GM12801 (cell line): Measurements from ENCODE around the gene MOV10L1.

Experiments
- TF ChIP-seq, protein P1 (sequence below): IDR thresholded peaks from one replicate; pipeline ENCODE4 v1.5.1; 2011; ENCODE audit warnings: control low read depth; ENCODE audit not compliant: insufficient read length; ENCODE audit errors: extremely low read depth

The MOV10L1 gene

GRCh38 chr22:50192436-50193204 lies 102.8 kb downstream of the MOV10L1 start:
- TF ChIP-seq, protein P1, sequence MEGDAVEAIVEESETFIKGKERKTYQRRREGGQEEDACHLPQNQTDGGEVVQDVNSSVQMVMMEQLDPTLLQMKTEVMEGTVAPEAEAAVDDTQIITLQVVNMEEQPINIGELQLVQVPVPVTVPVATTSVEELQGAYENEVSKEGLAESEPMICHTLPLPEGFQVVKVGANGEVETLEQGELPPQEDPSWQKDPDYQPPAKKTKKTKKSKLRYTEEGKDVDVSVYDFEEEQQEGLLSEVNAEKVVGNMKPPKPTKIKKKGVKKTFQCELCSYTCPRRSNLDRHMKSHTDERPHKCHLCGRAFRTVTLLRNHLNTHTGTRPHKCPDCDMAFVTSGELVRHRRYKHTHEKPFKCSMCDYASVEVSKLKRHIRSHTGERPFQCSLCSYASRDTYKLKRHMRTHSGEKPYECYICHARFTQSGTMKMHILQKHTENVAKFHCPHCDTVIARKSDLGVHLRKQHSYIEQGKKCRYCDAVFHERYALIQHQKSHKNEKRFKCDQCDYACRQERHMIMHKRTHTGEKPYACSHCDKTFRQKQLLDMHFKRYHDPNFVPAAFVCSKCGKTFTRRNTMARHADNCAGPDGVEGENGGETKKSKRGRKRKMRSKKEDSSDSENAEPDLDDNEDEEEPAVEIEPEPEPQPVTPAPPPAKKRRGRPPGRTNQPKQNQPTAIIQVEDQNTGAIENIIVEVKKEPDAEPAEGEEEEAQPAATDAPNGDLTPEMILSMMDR = no peak

DNA sequence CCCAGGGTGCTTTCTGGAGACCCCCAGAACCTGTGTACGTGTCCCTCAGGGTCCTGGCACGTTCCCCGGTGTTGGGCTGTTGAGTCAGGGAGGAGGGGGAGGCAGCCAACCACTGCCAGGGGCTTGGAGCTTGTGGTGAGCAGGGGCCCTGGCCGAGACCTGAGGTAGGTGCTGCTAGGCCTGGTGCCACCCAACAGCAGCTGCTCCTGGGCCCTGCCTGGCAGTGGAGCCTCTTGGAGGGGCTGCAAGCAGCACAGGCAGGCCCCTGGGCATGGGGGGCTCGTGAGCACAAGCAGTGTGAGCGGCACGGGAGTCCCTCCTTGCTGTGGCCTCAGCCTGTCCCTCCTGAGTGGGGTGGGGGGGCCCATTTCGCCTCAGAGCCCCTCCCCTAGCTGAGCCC lies 103.8 kb downstream of the MOV10L1 start:
- TF ChIP-seq, protein P1 = no peak

DNA sequence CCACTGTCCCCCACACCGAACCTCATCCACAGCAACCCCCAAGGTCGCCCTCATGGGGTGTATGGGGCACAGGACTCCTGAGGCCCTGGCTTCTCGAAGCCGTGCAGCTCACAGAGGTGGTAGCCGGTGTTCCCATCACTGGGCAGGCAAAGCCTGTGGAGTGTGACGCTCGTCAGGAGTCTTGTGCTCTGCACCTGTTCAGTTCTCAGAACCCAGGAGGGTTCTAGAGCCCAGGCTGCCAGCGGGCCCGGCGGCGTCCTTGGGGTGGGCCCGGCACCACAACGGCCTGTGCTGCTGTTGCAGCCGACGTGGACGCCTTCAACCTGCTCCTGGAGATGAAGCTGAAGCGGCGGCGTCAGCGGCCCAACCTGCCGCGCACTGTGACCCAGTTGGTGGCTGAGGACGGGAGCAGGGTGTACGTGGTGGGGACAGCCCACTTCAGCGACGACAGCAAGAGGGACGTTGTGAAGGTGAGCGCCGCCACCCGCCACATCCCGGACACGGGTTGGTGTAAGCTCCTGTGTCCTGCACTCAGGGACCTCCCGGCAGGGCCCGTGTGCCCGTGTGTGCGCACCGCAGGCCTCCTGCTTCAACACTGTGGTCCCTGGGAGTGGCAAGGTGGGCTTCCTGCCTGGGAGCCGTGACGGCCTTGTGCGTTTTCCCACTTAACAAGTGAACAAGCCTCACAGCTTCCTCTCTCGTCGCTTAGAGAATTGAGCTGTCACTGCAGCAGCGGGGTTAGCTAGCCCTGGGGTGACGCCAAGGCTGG lies 104.4 kb downstream of the MOV10L1 start:
- TF ChIP-seq, protein P1 = no peak

- TF ChIP-seq, protein P1 = no peak
These were observed 106.5 kb downstream of the MOV10L1 start for GRCh38 chr22:50196256-50196655.

GRCh38 chr22:50197000-50197800 lies 107.4 kb downstream of the MOV10L1 start:
- TF ChIP-seq, protein P1 = no peak

DNA sequence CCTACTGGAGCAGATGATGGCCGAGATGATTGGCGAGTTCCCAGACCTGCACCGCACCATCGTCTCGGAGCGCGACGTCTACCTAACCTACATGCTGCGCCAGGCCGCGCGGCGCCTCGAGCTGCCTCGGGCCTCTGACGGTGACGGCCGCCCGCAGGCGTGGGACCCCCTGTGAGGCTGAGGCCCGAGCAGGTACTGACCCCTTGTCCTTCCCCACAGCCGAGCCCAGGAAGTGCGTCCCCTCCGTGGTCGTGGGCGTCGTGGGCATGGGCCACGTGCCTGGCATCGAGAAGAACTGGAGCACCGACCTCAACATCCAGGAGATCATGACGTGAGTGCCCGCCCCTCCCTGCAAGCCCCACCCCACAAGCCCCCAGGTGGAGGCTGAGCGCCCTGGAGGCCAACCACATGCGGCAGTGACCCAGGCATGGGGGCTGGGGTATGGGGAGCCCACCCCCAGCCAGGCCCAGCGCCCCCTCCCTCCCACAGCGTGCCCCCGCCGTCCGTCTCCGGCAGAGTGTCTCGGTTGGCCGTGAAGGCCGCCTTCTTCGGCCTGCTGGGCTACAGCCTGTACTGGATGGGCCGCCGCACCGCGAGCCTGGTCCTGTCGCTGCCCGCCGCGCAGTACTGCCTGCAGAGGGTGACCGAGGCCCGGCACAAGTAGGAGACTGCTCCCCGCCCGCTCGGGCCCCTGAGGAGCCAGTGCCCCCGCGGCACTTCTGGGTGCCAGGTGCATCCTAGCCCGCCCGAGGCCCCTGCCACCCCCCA lies 108.2 kb downstream of the MOV10L1 start:
- TF ChIP-seq, protein P1 = no peak
